ENCODE results near the gene ATP6V0A4.

- TF ChIP-seq CTCF (IDR thresholded peaks at IDR 0.05) (no peak), POLR2A (IDR thresholded peaks at IDR 0.05) (no peak), POLR2AphosphoS5 (IDR thresholded peaks at IDR 0.05) (no peak), EP300 (IDR thresholded peaks at IDR 0.05; ENCODE audit: low read depth) (no peak)
Measured at GRCh38 chr7:138816650-138817049, 18.7 kb upstream of the ATP6V0A4 start.
